PC-9 (cell line): ENCODE measurements around the gene PUM2. TPM values are rescaled to one million over a fixed set of nuclear protein-coding genes. Genes with fewer than 3 reads are reported as not detected.

Source experiments
- BruUV-seq: library from RNA; stranded (reverse); fragments of 400-500 nt; replicated peaks from 2 replicates; lab custom pipeline; 2021; lab: Mats Ljungman, UMichigan
- CTCF ChIA-PET: fragments of 300-600 bp; sonication (Branson Sonifier 250); formaldehyde crosslinking; loops from one replicate; lab custom pipeline; 2022; ENCODE audit warnings: antibody characterized with exemption; lab: Charles Lee
- POLR2A ChIA-PET: fragments of 300-600 bp; sonication (Branson Sonifier 250); formaldehyde crosslinking; loops from one replicate; lab custom pipeline; 2022; ENCODE audit warnings: antibody characterized with exemption; ENCODE audit not compliant: unreplicated experiment; lab: Charles Lee
- DNase-seq, 2 experiments: peaks; one replicate each; pipeline versions ENCODE4 v3.0.0 to v3.0.0-alpha.2; 2015 to 2022; ENCODE audit warnings: mixed read lengths in 1 of 2
- H2AFZ ChIP-seq: fragments of 200-600 bp; sonication (generic); 2 replicates; pipeline ENCODE4 v1.8.1; 2017; ENCODE audit warnings: antibody characterized with exemption
- H3F3A ChIP-seq: fragments of 200-600 bp; sonication (generic); 2 replicates; pipeline ENCODE4 v1.8.1; 2017; ENCODE audit warnings: antibody characterized with exemption, mild to moderate bottlenecking, low read depth; ENCODE audit not compliant: insufficient read depth
- H3K27ac ChIP-seq: fragments of 200-600 bp; sonication (generic); 2 replicates; pipeline ENCODE4 v1.6.1; 2016; ENCODE audit warnings: mixed run types
- H3K27me3 ChIP-seq: fragments of 200-600 bp; sonication (generic); 2 replicates; pipeline ENCODE4 v1.6.1; 2016; ENCODE audit warnings: low read depth, mixed run types; ENCODE audit not compliant: insufficient read depth
- H3K36me3 ChIP-seq: fragments of 200-600 bp; sonication (generic); 2 replicates; pipeline ENCODE4 v1.6.1; 2016; ENCODE audit warnings: low read depth, mixed run types
- H3K4me1 ChIP-seq: fragments of 200-600 bp; sonication (generic); replicated peaks from 2 replicates; pipeline ENCODE4 v1.6.1; 2016; ENCODE audit warnings: mixed run types; ENCODE audit not compliant: insufficient read depth
- H3K4me2 ChIP-seq: fragments of 200-600 bp; sonication (generic); 2 replicates; pipeline ENCODE4 v1.6.1; 2017; ENCODE audit warnings: mixed run types
- H3K4me3 ChIP-seq: fragments of 200-600 bp; sonication (generic); 2 replicates; pipeline ENCODE4 v1.6.1; 2016; ENCODE audit warnings: mixed run types
- H3K79me2 ChIP-seq: fragments of 200-600 bp; sonication (generic); 2 replicates; pipeline ENCODE4 v1.6.1; 2017; ENCODE audit warnings: low read depth, mixed run types
- H3K9me2 ChIP-seq: fragments of 200-600 bp; sonication (generic); 2 replicates; pipeline ENCODE4 v1.8.1; 2017; ENCODE audit warnings: mild to moderate bottlenecking; ENCODE audit not compliant: insufficient read depth
- H3K9me3 ChIP-seq: fragments of 200-600 bp; sonication (generic); 2 replicates; pipeline ENCODE4 v1.8.1; 2016; ENCODE audit warnings: low read depth; ENCODE audit not compliant: insufficient read depth
- H4K20me1 ChIP-seq: fragments of 200-600 bp; sonication (generic); 2 replicates; pipeline ENCODE4 v1.8.1; 2017; ENCODE audit not compliant: insufficient read depth
- CTCF ChIP-seq: fragments of 200-600 bp; sonication (generic); conservative IDR thresholded peaks from 2 replicates; pipeline ENCODE4 v1.6.1; 2017; ENCODE audit warnings: mixed run types, antibody characterized with exemption, mild to moderate bottlenecking, moderate library complexity
- EZH2 ChIP-seq: fragments of 200-600 bp; sonication (generic); IDR thresholded peaks from 2 replicates; pipeline ENCODE4 v1.8.0; 2017; ENCODE audit warnings: antibody characterized with exemption, low read depth
- intact Hi-C: fragments of 100-400 bp; cut with micrococcal nuclease; formaldehyde crosslinking; loops from one replicate; pipeline ENCODE4 v1.10.0; 2022; ENCODE audit not compliant: unreplicated experiment
- total RNA-seq: library from RNA; stranded (reverse); gene quantifications from 2 replicates; pipeline ENCODE4 v1.2.3, GENCODE V29; 2021

The PUM2 gene
- total RNA-seq, 1 experiment from 2014 or later = 99.3 TPM

DNA sequence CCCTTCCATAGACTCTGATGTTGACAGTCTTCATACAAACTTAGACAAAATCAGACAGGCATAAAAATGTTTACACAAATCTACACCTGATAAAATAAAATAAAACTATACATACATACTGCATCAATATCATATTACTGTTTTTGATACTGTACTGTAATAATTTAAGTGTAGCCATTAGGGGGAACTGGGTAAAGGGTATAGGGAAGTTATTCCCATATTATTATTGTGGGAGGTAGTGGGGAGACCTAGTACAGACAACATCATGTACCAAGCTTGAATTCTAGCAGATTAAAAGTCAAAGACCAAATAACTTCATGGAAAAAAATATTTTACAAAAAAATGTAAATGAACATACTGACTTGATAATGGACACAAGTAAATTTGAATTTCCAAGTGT is 43.3 kb downstream of the PUM2 start:
- H3K9me2 ChIP-seq = no peaks in the 10 kb centered on the region
- POLR2A ChIA-PET = no interaction called here
- no peak overlapping the region for H3K27ac ChIP-seq
- H3K4me3 ChIP-seq = no peak overlapping the region
- H3F3A ChIP-seq = peaks cover 81% of the 10 kb centered on the region
- no peak overlapping the region for H3K4me2 ChIP-seq
- DNase-seq = no peak
- H2AFZ ChIP-seq = no peak overlapping the region
- CTCF ChIA-PET = no interaction called here
- no peaks in the 10 kb centered on the region for H3K9me3 ChIP-seq
- intact Hi-C loops = no loop called here
- no peaks in the 10 kb centered on the region for H3K27me3 ChIP-seq
- BruUV-seq = no TSS peak
- H4K20me1 ChIP-seq = peaks cover 69% of the 10 kb centered on the region
- H3K4me1 ChIP-seq = no peaks in the 10 kb centered on the region
- H3K79me2 ChIP-seq = peaks cover 55% of the 10 kb centered on the region
- TF ChIP-seq EZH2 (no peak), CTCF (no peak)
- H3K36me3 ChIP-seq = peaks cover 77% of the 10 kb centered on the region

GRCh38 chr2:20304411-20304810 is 46.2 kb downstream of the PUM2 start:
- no peaks in the 10 kb centered on the region for H3K4me1 ChIP-seq
- ChIA-PET POLR2A (interaction anchor here (0.6 kb wide), 1 partner anchor 330 kb away, joined by 5 read pairs; no protein-coding TSS in a partner anchor), CTCF (no interaction called here)
- intact Hi-C loops = no loop called here
- DNase-seq = no peak
- BruUV-seq = no TSS peak
- no peak overlapping the region for H2AFZ ChIP-seq
- no peaks in the 10 kb centered on the region for H3K27me3 ChIP-seq
- H3K79me2 ChIP-seq = peaks cover 75% of the 10 kb centered on the region
- H4K20me1 ChIP-seq = peaks cover 66% of the 10 kb centered on the region
- no peak for TF ChIP-seq EZH2
- TF ChIP-seq CTCF = no peak
- no peak overlapping the region for H3K4me2 ChIP-seq
- H3K9me2 ChIP-seq = no peaks in the 10 kb centered on the region
- H3K4me3 ChIP-seq = no peak overlapping the region
- H3K9me3 ChIP-seq = no peaks in the 10 kb centered on the region
- peaks cover 72% of the 10 kb centered on the region for H3F3A ChIP-seq
- H3K27ac ChIP-seq = no peak overlapping the region
- peaks cover 73% of the 10 kb centered on the region for H3K36me3 ChIP-seq

DNA sequence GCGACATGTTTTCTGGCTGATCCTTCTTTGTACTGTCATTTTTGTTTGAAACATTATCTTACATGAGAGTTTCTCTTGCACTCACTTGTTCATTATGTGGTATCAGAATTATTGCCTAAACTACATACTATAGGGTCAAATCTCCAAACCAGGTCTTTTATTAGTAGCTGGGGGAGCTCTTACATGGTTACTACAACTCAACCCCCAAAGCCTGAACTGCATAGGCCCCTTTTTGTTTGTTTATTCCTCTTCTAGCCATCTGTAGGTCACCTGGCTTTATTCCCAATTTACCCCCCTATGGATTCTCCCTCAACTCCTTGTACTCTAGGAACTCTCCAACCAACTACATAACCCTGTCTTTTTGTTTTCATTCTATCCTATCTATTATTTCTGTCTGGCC is 46.7 kb downstream of the PUM2 start:
- no TSS peak for BruUV-seq

More for the DNA sequence above, 46.7 kb downstream of the PUM2 start:
- peaks cover 74% of the 10 kb centered on the region for H3K36me3 ChIP-seq
- peaks cover 77% of the 10 kb centered on the region for H3K79me2 ChIP-seq
- intact Hi-C loops = no loop called here
- ChIA-PET POLR2A (interaction anchor here (0.6 kb wide), 1 partner anchor 330 kb away, joined by 5 read pairs; no protein-coding TSS in a partner anchor), CTCF (no interaction called here)
- no peak overlapping the region for H2AFZ ChIP-seq
- H4K20me1 ChIP-seq = peaks cover 66% of the 10 kb centered on the region
- TF ChIP-seq EZH2 = no peak
- TF ChIP-seq CTCF = no peak
- no peak overlapping the region; the same call in 1 of the 2 replicates for H3K27ac ChIP-seq
- no peaks in the 10 kb centered on the region for H3K9me3 ChIP-seq
- no peaks in the 10 kb centered on the region for H3K9me2 ChIP-seq
- no peak for DNase-seq
- no peaks in the 10 kb centered on the region for H3K27me3 ChIP-seq
- no peak overlapping the region for H3K4me2 ChIP-seq
- no peaks in the 10 kb centered on the region for H3K4me1 ChIP-seq
- peaks cover 71% of the 10 kb centered on the region for H3F3A ChIP-seq
- no peak overlapping the region for H3K4me3 ChIP-seq
